ENCODE data around the gene DOCK2.

DNA sequence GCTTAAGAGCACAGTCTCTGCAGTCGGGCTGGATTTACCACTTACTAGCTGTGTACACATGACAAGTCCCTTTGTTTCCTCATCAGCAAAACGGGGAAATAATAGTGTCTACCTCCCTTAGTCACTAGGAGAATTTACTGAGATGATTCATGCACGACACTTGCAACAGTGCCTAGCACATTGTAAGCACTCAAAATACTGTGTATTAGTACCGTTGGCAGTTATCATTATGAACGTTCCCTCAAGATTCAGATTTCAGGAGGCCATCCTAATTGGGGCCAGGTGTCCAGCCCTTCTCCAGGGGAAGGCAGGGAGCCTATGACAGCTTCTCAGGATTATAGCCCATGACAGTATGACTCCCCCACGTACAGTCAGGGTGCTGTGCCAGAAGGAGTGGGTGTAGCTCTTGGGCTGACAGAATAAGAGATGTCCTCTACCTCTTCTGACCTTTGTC is 164.3 kb downstream of the DOCK2 start:
- TF ChIP-seq, protein P1, sequence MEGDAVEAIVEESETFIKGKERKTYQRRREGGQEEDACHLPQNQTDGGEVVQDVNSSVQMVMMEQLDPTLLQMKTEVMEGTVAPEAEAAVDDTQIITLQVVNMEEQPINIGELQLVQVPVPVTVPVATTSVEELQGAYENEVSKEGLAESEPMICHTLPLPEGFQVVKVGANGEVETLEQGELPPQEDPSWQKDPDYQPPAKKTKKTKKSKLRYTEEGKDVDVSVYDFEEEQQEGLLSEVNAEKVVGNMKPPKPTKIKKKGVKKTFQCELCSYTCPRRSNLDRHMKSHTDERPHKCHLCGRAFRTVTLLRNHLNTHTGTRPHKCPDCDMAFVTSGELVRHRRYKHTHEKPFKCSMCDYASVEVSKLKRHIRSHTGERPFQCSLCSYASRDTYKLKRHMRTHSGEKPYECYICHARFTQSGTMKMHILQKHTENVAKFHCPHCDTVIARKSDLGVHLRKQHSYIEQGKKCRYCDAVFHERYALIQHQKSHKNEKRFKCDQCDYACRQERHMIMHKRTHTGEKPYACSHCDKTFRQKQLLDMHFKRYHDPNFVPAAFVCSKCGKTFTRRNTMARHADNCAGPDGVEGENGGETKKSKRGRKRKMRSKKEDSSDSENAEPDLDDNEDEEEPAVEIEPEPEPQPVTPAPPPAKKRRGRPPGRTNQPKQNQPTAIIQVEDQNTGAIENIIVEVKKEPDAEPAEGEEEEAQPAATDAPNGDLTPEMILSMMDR (IDR thresholded peaks at IDR 0.05): no peak
- TF ChIP-seq POLR2A (IDR thresholded peaks at IDR 0.05): no peak

All from adrenal gland (tissue), 5 donors.